ENCODE results near the gene TDG. TPM values are rescaled to one million over a fixed set of nuclear protein-coding genes. Genes with fewer than 3 reads are reported as not detected.

TDG gene
- total and polyA plus RNA-seq, 10 of the 15 experiments (the other 5 are each of a cell fraction or from before 2014, with no cell fraction given): 29.7 to 68.8 (median 51.2) TPM

DNA sequence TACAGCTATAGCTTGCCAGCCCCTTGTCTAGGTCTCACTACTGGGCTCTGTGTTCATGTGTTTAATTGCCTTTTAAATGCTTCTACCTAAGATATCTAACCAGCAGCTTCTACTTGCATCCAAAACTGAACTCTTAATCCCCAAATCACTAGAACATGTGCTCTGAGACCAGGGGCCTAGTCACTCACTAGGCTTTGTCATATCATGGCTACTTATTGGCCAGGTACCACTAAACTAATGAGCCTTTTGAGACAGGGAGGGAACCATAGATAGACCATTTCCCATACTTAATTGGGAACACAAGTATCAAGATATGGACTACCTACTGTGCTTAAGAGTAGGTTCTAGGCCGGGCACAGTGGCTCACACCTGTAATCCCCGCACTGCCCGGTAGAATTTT lies 29.0 kb upstream of the TDG start:
- FAIRE-seq: no peak
- ChIA-PET POLR2A (interaction anchor here (1.2 to 2.9 kb wide), 4 partner anchors 8 to 29 kb away, joined by 3 to 15 read pairs (median 6); partner anchors contain the start of gene TDG), RAD21 (ENCODE audit: unreplicated experiment) (interaction anchor here (0.7 to 2.6 kb wide), 7 partner anchors 12 to 56 kb away, joined by 3 to 13 read pairs (median 4); partner anchors contain the start of gene TDG), CTCF (interaction anchor here (0.6 to 3.5 kb wide), 14 partner anchors 9 to 332 kb away, joined by 3 to 18 read pairs (median 4); partner anchors contain the start of gene TDG), SMC1A (ENCODE audit: uncharacterized antibody, unreplicated experiment) (interaction anchor here (0.8 to 4.9 kb wide), 16 partner anchors 9 to 195 kb away, joined by 3 to 38 read pairs (median 6); partner anchors contain the start of gene TDG)
- Histone ChIP-seq H3K36me3 (ENCODE audit: control insufficient read depth in 2 of 2, insufficient read depth in 2 of 2, low read length in 1 of 2) (peaks cover 13 to 56% of the 10 kb centered on the region in 2 experiments), H3K4me3 (peak overlapping the region; percentile 39; the same call in 1 of the 2 replicates), H3K27ac (ENCODE audit: control insufficient read depth, insufficient read depth) (no peak overlapping the region), H2AFZ (ENCODE audit: control insufficient read depth, low read depth, low read length) (no peak overlapping the region), H3K9ac (ENCODE audit: control insufficient read depth, insufficient read depth, low read length) (no peak overlapping the region), H4K20me1 (ENCODE audit: control insufficient read depth, insufficient read depth) (peaks cover 3% of the 10 kb centered on the region; the same call in 1 of the 2 replicates), H3K4me1 (ENCODE audit: control insufficient read depth, insufficient read depth, low read length) (peaks cover 7% of the 10 kb centered on the region; the same call in 1 of the 2 replicates), H3K27me3 (replicated peaks in 1 of 2; ENCODE audit: control insufficient read depth in 2 of 2, insufficient read depth in 2 of 2, low read length in 1 of 2) (no peaks in the 10 kb centered on the region), H3K4me2 (ENCODE audit: control insufficient read depth, insufficient read depth) (peak overlapping the region; percentile 49), H3K79me2 (ENCODE audit: control insufficient read depth, insufficient read depth, low read length) (peaks cover 70% of the 10 kb centered on the region), H3K9me3 (replicated peaks; ENCODE audit: control insufficient read depth, insufficient read depth, low read length) (no peaks in the 10 kb centered on the region)
- intact Hi-C loops (cut with micrococcal nuclease; ENCODE audit: unreplicated experiment) (no loop called here), in situ Hi-C loops (cut with MboI) (no loop called here)
- DNase-seq (ENCODE audit: low read depth, low spot score): no peak
- TF ChIP-seq NFYB (IDR thresholded peaks at IDR 0.05; ENCODE audit: insufficient read depth, low read depth, low read length) (no peak), POLR2AphosphoS5 (IDR thresholded peaks at IDR 0.05; ENCODE audit: low read length) (peak; percentile 67; the same call in 1 of the 2 replicates)
- WGBS (ENCODE audit: insufficient coverage, insufficient replicate concordance, low lambda C conversion rate, missing lambda C conversion rate): 98% methylated on average over 3 of the region's 3 CpGs
- ATAC-seq: peak; percentile 10
- no TSS peak for BruUV-seq (replicated peaks)

DNA sequence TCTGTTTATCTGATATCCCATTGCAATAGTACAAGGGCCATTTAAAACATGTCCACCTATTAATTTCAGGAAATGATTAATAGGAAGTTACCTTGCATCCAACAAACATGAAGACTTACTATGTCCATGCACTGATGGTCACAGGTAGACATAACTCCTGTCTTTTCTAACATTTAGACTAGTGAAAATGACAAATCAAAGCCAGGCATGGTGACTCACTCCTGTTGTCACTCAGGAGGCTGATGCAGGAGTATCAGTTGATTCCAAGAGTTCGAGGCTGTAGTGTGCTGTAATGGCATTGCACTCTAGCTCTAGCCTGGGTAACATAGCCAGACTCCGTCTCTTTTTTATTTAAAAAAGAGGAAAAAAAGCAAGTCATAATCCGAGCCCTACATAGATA lies 20.7 kb upstream of the TDG start:
- ChIA-PET POLR2A (interaction anchor here (1.0 to 1.7 kb wide), 4 partner anchors 10 to 31 kb away, joined by 3 to 5 read pairs (median 4); partner anchors contain the start of gene HSP90B1), RAD21 (ENCODE audit: unreplicated experiment) (interaction anchor here (1.3 kb wide), 1 partner anchor 21 kb away, joined by 5 read pairs; the partner anchor contains the start of gene TDG), CTCF (no interaction called here), SMC1A (ENCODE audit: uncharacterized antibody, unreplicated experiment) (interaction anchor here (2.1 kb wide), 1 partner anchor 10 kb away, joined by 10 read pairs; no protein-coding TSS in a partner anchor)
- Histone ChIP-seq H3K4me1 (ENCODE audit: control insufficient read depth, insufficient read depth, low read length) (no peaks in the 10 kb centered on the region), H3K4me3 (no peak overlapping the region), H2AFZ (ENCODE audit: control insufficient read depth, low read depth, low read length) (no peak overlapping the region), H3K9ac (ENCODE audit: control insufficient read depth, insufficient read depth, low read length) (no peak overlapping the region), H3K36me3 (ENCODE audit: control insufficient read depth in 2 of 2, insufficient read depth in 2 of 2, low read length in 1 of 2) (peaks cover 14 to 51% of the 10 kb centered on the region in 2 experiments), H3K4me2 (ENCODE audit: control insufficient read depth, insufficient read depth) (no peak overlapping the region), H3K27ac (ENCODE audit: control insufficient read depth, insufficient read depth) (no peak overlapping the region), H3K27me3 (replicated peaks in 1 of 2; ENCODE audit: control insufficient read depth in 2 of 2, insufficient read depth in 2 of 2, low read length in 1 of 2) (no peaks in the 10 kb centered on the region), H3K9me3 (replicated peaks; ENCODE audit: control insufficient read depth, insufficient read depth, low read length) (no peaks in the 10 kb centered on the region), H3K79me2 (ENCODE audit: control insufficient read depth, insufficient read depth, low read length) (peaks cover 5% of the 10 kb centered on the region), H4K20me1 (ENCODE audit: control insufficient read depth, insufficient read depth) (peaks cover 4% of the 10 kb centered on the region)
- WGBS (ENCODE audit: insufficient coverage, insufficient replicate concordance, low lambda C conversion rate, missing lambda C conversion rate): 96% methylated on average over 3 of the region's 3 CpGs
- DNase-seq (ENCODE audit: low read depth, low spot score): no peak
- intact Hi-C loops (cut with micrococcal nuclease; ENCODE audit: unreplicated experiment) (no loop called here), in situ Hi-C loops (cut with MboI) (no loop called here)
- FAIRE-seq: no peak
- ATAC-seq: no peak
- BruUV-seq (replicated peaks): no TSS peak
- TF ChIP-seq LARP7 (IDR thresholded peaks at IDR 0.05) (no peak), CBX5 (IDR thresholded peaks at IDR 0.05; ENCODE audit: low read depth) (no peak), SMAD1 (IDR thresholded peaks at IDR 0.05; ENCODE audit: low read depth, partially characterized antibody) (no peak), SMAD5 (IDR thresholded peaks at IDR 0.05; ENCODE audit: low read depth) (no peak), IKZF1 (conservative IDR thresholded peaks at IDR 0.05) (no peak), MEF2A (IDR thresholded peaks at IDR 0.05; ENCODE audit: insufficient read depth, low read depth, low read length) (no peak), WRNIP1 (IDR thresholded peaks at IDR 0.05; ENCODE audit: borderline replicate concordance, low read depth, low read length) (no peak)
- TF ChIP-seq, protein P1, sequence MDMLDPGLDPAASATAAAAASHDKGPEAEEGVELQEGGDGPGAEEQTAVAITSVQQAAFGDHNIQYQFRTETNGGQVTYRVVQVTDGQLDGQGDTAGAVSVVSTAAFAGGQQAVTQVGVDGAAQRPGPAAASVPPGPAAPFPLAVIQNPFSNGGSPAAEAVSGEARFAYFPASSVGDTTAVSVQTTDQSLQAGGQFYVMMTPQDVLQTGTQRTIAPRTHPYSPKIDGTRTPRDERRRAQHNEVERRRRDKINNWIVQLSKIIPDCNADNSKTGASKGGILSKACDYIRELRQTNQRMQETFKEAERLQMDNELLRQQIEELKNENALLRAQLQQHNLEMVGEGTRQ (IDR thresholded peaks at IDR 0.05; ENCODE audit: borderline replicate concordance, low read depth, low read length): no peak
- TF ChIP-seq, protein P2, sequence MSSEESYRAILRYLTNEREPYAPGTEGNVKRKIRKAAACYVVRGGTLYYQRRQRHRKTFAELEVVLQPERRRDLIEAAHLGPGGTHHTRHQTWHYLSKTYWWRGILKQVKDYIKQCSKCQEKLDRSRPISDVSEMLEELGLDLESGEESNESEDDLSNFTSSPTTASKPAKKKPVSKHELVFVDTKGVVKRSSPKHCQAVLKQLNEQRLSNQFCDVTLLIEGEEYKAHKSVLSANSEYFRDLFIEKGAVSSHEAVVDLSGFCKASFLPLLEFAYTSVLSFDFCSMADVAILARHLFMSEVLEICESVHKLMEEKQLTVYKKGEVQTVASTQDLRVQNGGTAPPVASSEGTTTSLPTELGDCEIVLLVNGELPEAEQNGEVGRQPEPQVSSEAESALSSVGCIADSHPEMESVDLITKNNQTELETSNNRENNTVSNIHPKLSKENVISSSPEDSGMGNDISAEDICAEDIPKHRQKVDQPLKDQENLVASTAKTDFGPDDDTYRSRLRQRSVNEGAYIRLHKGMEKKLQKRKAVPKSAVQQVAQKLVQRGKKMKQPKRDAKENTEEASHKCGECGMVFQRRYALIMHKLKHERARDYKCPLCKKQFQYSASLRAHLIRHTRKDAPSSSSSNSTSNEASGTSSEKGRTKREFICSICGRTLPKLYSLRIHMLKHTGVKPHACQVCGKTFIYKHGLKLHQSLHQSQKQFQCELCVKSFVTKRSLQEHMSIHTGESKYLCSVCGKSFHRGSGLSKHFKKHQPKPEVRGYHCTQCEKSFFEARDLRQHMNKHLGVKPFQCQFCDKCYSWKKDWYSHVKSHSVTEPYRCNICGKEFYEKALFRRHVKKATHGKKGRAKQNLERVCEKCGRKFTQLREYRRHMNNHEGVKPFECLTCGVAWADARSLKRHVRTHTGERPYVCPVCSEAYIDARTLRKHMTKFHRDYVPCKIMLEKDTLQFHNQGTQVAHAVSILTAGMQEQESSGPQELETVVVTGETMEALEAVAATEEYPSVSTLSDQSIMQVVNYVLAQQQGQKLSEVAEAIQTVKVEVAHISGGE (CRISPR knock-in tag; IDR thresholded peaks at IDR 0.05): no peak

Measured in GM12878 (cell line).